ENCODE measurements around the gene FAM221A. TPM values are rescaled to one million over a fixed set of nuclear protein-coding genes. Genes with fewer than 3 reads are reported as not detected.

FAM221A gene
- total RNA-seq, 1 experiment from 2014 or later = 15.0 TPM

DNA sequence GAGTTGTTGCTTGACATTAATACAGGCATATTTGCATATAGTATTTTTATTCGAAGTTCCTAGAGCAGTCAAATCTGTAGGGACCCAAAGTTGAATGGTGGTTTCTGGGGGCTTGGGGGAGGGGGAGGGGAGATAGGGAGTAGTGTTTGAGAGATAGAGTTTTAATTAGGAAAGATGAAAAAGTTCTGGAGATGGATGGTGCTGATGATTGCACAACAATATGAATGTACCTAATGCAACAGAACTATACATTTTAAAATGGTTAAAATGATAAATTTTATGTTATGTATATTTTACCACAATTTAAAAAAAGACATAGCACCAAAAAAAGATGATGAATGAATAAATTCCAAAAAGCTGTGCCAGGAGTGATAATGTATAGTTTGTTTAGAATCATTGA lies 71.9 kb downstream of the FAM221A start:
- Histone ChIP-seq H3K56ac (ENCODE audit: insufficient read length, low read depth, low read length) (no peak overlapping the region), H3K4me1 (ENCODE audit: insufficient read depth, low read length) (no peaks in the 10 kb centered on the region), H2AFZ (ENCODE audit: low read length) (no peak overlapping the region), H3K4ac (ENCODE audit: low read depth, low read length) (no peak overlapping the region), H2BK15ac (ENCODE audit: low read depth, low read length) (no peak overlapping the region), H2AK5ac (ENCODE audit: insufficient read length, low read length) (no peak overlapping the region), H3K9ac (ENCODE audit: extremely low read depth, insufficient read length, low read length) (no peak overlapping the region), H4K8ac (replicated peaks; ENCODE audit: insufficient read length, low read depth, low read length) (no peak overlapping the region), H3K18ac (ENCODE audit: insufficient read length, low read depth, low read length) (no peak overlapping the region), H3T11ph (ENCODE audit: low read length) (no peak overlapping the region), H2BK20ac (ENCODE audit: low read depth, low read length, poor library complexity, severe bottlenecking) (no peak overlapping the region), H2BK12ac (ENCODE audit: insufficient read length, low read depth, low read length) (no peak overlapping the region), H3K79me2 (ENCODE audit: insufficient read depth, low read length) (no peaks in the 10 kb centered on the region), H4K20me1 (ENCODE audit: control insufficient read depth, insufficient read depth, insufficient read length) (no peaks in the 10 kb centered on the region), H4K5ac (ENCODE audit: insufficient read length, low read depth, low read length) (no peak overlapping the region), H2BK120ac (ENCODE audit: low read depth, low read length, poor library complexity, severe bottlenecking) (no peak overlapping the region), H3K14ac (ENCODE audit: insufficient read depth, low read length) (no peak overlapping the region), H3K27ac (ENCODE audit: insufficient read length, low read depth, low read length) (no peak overlapping the region), H3K23me2 (ENCODE audit: insufficient read length, low read depth, low read length, poor library complexity, severe bottlenecking) (no peaks in the 10 kb centered on the region), H3K27me3 (ENCODE audit: insufficient read depth, low read length) (no peaks in the 10 kb centered on the region), H2BK5ac (ENCODE audit: insufficient read length, low read length) (no peak overlapping the region), H3K4me2 (ENCODE audit: insufficient read depth, insufficient read length, low read length) (no peak overlapping the region), H4K91ac (ENCODE audit: insufficient read length, low read depth, low read length) (no peak overlapping the region), H3K23ac (ENCODE audit: insufficient read length, low read depth, low read length) (no peak overlapping the region), H3K9me3 (ENCODE audit: control insufficient read depth, low read depth, low read length) (no peaks in the 10 kb centered on the region), H3K79me1 (ENCODE audit: insufficient read depth, low read depth, low read length, poor library complexity, severe bottlenecking) (no peaks in the 10 kb centered on the region)
- Mint-ChIP-seq H3K4me3 (no peak overlapping the region), H3K4me1 (no peaks in the 10 kb centered on the region), H3K27me3 (ENCODE audit: low read depth) (peaks cover 2% of the 10 kb centered on the region), H3K27ac (no peak overlapping the region), H3K9me3 (peaks cover 0 to 4% of the 10 kb centered on the region in 2 experiments; a peak in 2 of 5 replicates), H3K36me3 (ENCODE audit: insufficient read depth in 1 of 3, low read depth in 3 of 3) (peaks cover 0 to 7% (median 0%) of the 10 kb centered on the region in 3 experiments; a peak in 2 of 7 replicates)
- no CpG with 5 or more reads among the region's 1 CpG for WGBS (ENCODE audit: extremely low coverage, insufficient read length, low lambda C conversion rate)
- TF ChIP-seq, protein P1, sequence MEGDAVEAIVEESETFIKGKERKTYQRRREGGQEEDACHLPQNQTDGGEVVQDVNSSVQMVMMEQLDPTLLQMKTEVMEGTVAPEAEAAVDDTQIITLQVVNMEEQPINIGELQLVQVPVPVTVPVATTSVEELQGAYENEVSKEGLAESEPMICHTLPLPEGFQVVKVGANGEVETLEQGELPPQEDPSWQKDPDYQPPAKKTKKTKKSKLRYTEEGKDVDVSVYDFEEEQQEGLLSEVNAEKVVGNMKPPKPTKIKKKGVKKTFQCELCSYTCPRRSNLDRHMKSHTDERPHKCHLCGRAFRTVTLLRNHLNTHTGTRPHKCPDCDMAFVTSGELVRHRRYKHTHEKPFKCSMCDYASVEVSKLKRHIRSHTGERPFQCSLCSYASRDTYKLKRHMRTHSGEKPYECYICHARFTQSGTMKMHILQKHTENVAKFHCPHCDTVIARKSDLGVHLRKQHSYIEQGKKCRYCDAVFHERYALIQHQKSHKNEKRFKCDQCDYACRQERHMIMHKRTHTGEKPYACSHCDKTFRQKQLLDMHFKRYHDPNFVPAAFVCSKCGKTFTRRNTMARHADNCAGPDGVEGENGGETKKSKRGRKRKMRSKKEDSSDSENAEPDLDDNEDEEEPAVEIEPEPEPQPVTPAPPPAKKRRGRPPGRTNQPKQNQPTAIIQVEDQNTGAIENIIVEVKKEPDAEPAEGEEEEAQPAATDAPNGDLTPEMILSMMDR (conservative IDR thresholded peaks at IDR 0.05) = no peak
- no peak for DNase-seq

Other genes starting within 250 kb of the FAM221A start
- 180 and 197 TPM in 2 replicates for gene IGF2BP3, start 209.7 kb upstream of the FAM221A start, total RNA-seq (2021)
- gene TRA2A, start 148.2 kb upstream of the FAM221A start, total RNA-seq (2021) = 164 and 169 TPM in 2 replicates
- 2.1 and 4.0 TPM in 2 replicates for gene CCDC126, start 82.8 kb upstream of the FAM221A start, total RNA-seq (2021)
- gene STK31, start 30.0 kb downstream of the FAM221A start, total RNA-seq (2021) = 0.24 and 0.33 TPM in 2 replicates

Data from H9 (cell line).